Smooth muscle cell (in vitro differentiated cells): ENCODE measurements around the gene ATXN7L1. TPM values are rescaled to one million over a fixed set of nuclear protein-coding genes. Genes with fewer than 3 reads are reported as not detected.
A peak's percentile ranks its signal among the peaks of the same experiment; 100 is the strongest.

Source experiments
- DNase-seq: peaks from one replicate; lab custom pipeline; 2025; ENCODE audit not compliant: unreplicated experiment; lab: John Stamatoyannopoulos, UW
- H2AFZ ChIP-seq: fragments of 200-600 bp; sonication (generic); 2 replicates; pipeline ENCODE4 v1.6.0; 2016; ENCODE audit warnings: antibody characterized with exemption, low read depth, mild to moderate bottlenecking
- H3F3A ChIP-seq: fragments of 200-600 bp; sonication (generic); 2 replicates; pipeline ENCODE4 v1.6.0; 2017; ENCODE audit warnings: antibody characterized with exemption, low read depth
- H3K27ac ChIP-seq: fragments of 200-600 bp; sonication (generic); 2 replicates; pipeline ENCODE4 v1.5.1; 2016; ENCODE audit warnings: low read depth, mild to moderate bottlenecking
- H3K27me3 ChIP-seq: fragments of 200-600 bp; sonication (generic); 2 replicates; pipeline ENCODE4 v1.6.1; 2016; ENCODE audit warnings: low read depth, mild to moderate bottlenecking
- H3K36me3 ChIP-seq: fragments of 200-600 bp; sonication (generic); 2 replicates; pipeline ENCODE4 v1.5.1; 2016; ENCODE audit warnings: low read depth
- H3K4me1 ChIP-seq: fragments of 200-600 bp; sonication (generic); 2 replicates; pipeline ENCODE4 v1.5.1; 2016; ENCODE audit warnings: low read depth
- H3K4me2 ChIP-seq: fragments of 200-600 bp; sonication (generic); 2 replicates; pipeline ENCODE4 v1.6.0; 2016; ENCODE audit warnings: mild to moderate bottlenecking
- H3K4me3 ChIP-seq: fragments of 200-600 bp; sonication (generic); 2 replicates; pipeline ENCODE4 v1.5.1; 2016; ENCODE audit warnings: mild to moderate bottlenecking
- H3K79me2 ChIP-seq: fragments of 200-600 bp; sonication (generic); 2 replicates; pipeline ENCODE4 v1.6.0; 2016; ENCODE audit warnings: low read depth, mild to moderate bottlenecking
- H3K9ac ChIP-seq: fragments of 200-600 bp; sonication (generic); 2 replicates; pipeline ENCODE4 v1.6.0; 2016; ENCODE audit warnings: low read depth
- H3K9me3 ChIP-seq: fragments of 200-600 bp; sonication (generic); replicated peaks from 2 replicates; pipeline ENCODE4 v1.5.1; 2016; ENCODE audit warnings: low read depth
- H4K20me1 ChIP-seq: fragments of 200-600 bp; sonication (generic); 2 replicates; pipeline ENCODE4 v1.6.0; 2016; ENCODE audit warnings: low read depth
- CTCF ChIP-seq: fragments of 200-600 bp; sonication (generic); IDR thresholded peaks from 2 replicates; pipeline ENCODE4 v1.5.1; 2017; ENCODE audit warnings: borderline replicate concordance, mild to moderate bottlenecking, antibody characterized with exemption; ENCODE audit not compliant: insufficient read depth, poor library complexity, severe bottlenecking
- WGBS: methylation state at CpG from one replicate; pipeline ENCODE4 v1.1.7; 2016; ENCODE audit warnings: low lambda C conversion rate; 5-methylcytosine and 5-hydroxymethylcytosine counted together
- polyA plus RNA-seq: library from polyadenylated mRNA; unstranded; fragments of >200 nt; fragmentation: Nextera tagmentation; extraction: Ambion mirVana; gene quantifications from 2 replicates; pipeline ENCODE4 v1.2.1, GENCODE V29; 2016
- total RNA-seq: library from RNA; depleted of rRNA; stranded (reverse); fragments of >200 nt; gene quantifications from 2 replicates; pipeline ENCODE4 v1.2.3, GENCODE V29; 2014

Gene ATXN7L1
- total and polyA plus RNA-seq, 2 experiments from 2014 or later = 3.3 to 4.4 TPM

- peaks cover 8% of the 10 kb centered on the region for H3F3A ChIP-seq
Observed at GRCh38 chr7:105806592-105807447, 69.6 kb downstream of the ATXN7L1 start.

GRCh38 chr7:105805447-105806019 lies 70.9 kb downstream of the ATXN7L1 start:
- H3K27me3 ChIP-seq = no peaks in the 10 kb centered on the region
- no peaks in the 10 kb centered on the region for H3K9me3 ChIP-seq
- WGBS = 60% methylated on average over 11 of the region's 11 CpGs
- H3K27ac ChIP-seq = no peak overlapping the region
- peaks cover 12% of the 10 kb centered on the region for H3F3A ChIP-seq
- no peaks in the 10 kb centered on the region for H3K79me2 ChIP-seq
- no peak overlapping the region for H3K4me3 ChIP-seq
- H3K36me3 ChIP-seq = no peaks in the 10 kb centered on the region
- H3K9ac ChIP-seq = no peak overlapping the region
- no peak for TF ChIP-seq CTCF
- no peaks in the 10 kb centered on the region for H3K4me1 ChIP-seq
- H4K20me1 ChIP-seq = peaks cover 17% of the 10 kb centered on the region
- no peak overlapping the region for H3K4me2 ChIP-seq
- no peak overlapping the region for H2AFZ ChIP-seq
- DNase-seq = no peak

More at GRCh38 chr7:105806592-105807447, 69.6 kb downstream of the ATXN7L1 start:
- no peaks in the 10 kb centered on the region for H3K79me2 ChIP-seq
- peaks cover 12% of the 10 kb centered on the region for H4K20me1 ChIP-seq
- no peak overlapping the region for H3K4me3 ChIP-seq
- H3K4me2 ChIP-seq = peak overlapping the region; percentile 15
- H3K27ac ChIP-seq = no peak overlapping the region
- H3K36me3 ChIP-seq = no peaks in the 10 kb centered on the region
- no peak overlapping the region for H2AFZ ChIP-seq
- no peaks in the 10 kb centered on the region for H3K4me1 ChIP-seq
- H3K27me3 ChIP-seq = no peaks in the 10 kb centered on the region
- DNase-seq = no peak
- no peaks in the 10 kb centered on the region for H3K9me3 ChIP-seq
- no peak for TF ChIP-seq CTCF
- 49% methylated on average over 5 of the region's 5 CpGs for WGBS
- no peak overlapping the region for H3K9ac ChIP-seq

- H3K4me2 ChIP-seq = no peak overlapping the region
- no peaks in the 10 kb centered on the region for H3K36me3 ChIP-seq
- no peak overlapping the region for H2AFZ ChIP-seq
- peaks cover 21% of the 10 kb centered on the region for H4K20me1 ChIP-seq
- H3K27ac ChIP-seq = no peak overlapping the region
- DNase-seq = no peak
- no peaks in the 10 kb centered on the region for H3K27me3 ChIP-seq
- H3K4me1 ChIP-seq = peaks cover 13% of the 10 kb centered on the region
- no peak overlapping the region for H3K4me3 ChIP-seq
- H3F3A ChIP-seq = peaks cover 16% of the 10 kb centered on the region
- 73% methylated on average over 2 of the region's 2 CpGs for WGBS
- no peak for TF ChIP-seq CTCF
- H3K79me2 ChIP-seq = no peaks in the 10 kb centered on the region
- H3K9ac ChIP-seq = no peak overlapping the region
- H3K9me3 ChIP-seq = no peaks in the 10 kb centered on the region
Observed at GRCh38 chr7:105803429-105803736, 73.0 kb downstream of the ATXN7L1 start.
